Activated CD8-positive, alpha-beta memory T cell treated with anti-CD3 and anti-CD28 coated beads, Interleukin-2, amount 50 U/mL, for 4 hours (primary cell): ENCODE measurements around the gene IGFN1.
"Not testable (repeated sequence)": the region's sequence is repeated elsewhere in the genome, so short reads cannot be mapped to it uniquely, and the experiment has no call there.

Experiments used
- DNase-seq: peaks from one replicate; pipeline ENCODE4 v3.0.0-alpha.2; 2020

IGFN1 gene

DNA sequence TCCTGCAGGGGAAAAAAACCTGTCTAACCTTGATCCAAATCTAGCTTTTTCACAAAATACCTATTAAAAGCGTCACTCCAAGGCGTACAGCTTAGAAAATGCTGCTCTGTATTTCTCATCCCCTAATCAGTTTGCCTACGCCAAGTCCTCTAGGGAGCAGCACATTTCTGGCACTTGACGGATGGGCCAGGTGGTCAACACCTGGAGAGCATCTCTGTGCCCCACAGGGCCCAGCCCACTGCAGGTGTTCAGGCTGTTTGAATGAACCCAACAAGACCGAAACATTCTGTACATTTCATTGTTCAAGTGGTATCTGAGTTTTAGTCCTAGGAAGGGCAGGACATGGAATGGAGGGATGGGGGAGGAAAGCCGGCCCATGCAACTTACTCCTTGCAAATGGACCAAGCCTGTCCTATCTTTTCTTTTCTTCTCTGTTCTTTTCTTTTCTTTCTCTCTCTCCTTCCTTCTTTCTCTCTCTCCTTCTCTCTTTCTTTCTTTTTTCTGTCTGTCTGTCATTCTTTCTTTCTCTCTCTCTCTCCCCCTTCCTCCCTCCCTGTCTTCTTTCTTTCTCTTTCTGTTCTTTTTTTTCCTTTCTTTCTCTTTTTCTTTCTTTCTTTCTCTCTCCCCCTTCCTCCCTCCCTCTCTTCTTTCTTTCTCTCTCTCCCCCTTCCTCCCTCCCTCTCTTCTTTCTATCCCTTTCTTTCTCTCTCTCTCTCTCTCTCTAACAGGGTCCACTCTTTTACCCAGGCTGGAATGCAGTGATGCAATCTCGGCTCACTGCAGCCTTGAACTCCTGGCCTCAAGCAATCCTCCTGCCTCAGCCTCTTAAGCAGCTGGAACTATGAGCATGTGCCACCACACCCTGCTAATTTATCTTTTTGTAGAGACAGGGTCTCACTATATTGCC, 29.1 kb downstream of the IGFN1 start:
- no peak for DNase-seq

DNA sequence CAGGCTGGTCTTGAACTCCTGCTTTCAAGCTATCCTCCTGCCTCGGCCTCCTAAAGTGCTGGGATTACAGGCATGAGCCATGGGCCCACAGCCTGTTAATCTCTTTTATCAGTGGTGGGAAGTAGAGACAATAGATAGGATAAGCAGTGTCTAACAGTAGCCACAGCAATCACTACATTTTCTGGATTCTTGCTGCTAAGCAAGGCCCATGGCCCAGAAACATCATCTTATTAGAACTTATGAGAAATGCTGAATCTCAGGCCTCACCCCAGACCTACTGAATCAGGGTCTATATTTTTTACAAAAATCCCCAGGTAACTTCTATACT, 29.7 kb downstream of the IGFN1 start:
- DNase-seq, result no peak

DNA sequence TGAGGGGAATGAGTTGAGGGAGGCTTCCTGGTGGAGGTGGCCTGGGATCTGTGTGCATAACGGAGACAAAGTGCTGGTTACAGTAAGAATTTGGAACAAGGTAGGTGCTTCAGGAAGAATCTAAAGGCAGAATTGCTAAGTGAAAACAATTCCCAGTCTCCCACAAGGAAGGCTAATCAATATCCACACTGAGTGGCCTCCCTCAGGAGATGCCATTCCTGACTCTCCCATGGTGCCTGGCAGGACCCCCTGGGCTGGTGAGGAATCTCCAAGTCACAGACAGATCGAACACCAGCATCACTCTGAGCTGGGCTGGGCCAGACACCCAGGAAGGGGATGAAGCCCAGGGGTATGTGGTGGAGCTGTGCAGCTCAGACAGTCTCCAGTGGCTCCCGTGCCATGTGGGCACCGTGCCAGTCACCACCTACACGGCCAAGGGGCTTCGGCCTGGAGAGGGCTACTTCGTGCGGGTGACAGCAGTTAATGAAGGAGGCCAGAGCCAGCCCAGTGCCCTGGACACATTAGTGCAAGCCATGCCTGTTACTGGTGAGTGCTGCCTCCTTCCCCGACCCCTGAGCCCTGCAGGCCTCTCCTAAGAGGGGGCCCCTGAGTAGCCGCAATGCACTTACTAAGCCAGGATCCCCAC, 30.7 kb downstream of the IGFN1 start:
- no peak for DNase-seq

DNA sequence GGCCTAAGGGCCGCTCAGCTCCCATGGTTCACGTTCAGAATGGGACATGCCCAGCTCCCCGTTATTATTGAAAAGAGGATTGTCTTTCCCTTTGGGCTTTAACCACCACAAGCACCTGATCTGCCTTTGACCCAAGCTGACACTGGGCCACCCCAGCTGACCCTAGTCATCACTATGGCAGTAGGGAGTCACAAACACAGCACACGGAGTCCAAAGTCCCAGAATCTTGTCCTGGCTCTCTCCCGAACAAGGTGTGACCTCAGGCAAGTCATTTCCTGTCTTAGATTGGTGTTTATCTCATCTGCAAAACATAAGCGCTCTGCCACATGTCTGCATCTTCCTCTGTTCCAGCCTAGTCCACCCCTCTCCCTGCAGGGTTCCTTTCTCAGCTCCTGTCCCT, 31.5 kb downstream of the IGFN1 start:
- DNase-seq, result no peak

DNA sequence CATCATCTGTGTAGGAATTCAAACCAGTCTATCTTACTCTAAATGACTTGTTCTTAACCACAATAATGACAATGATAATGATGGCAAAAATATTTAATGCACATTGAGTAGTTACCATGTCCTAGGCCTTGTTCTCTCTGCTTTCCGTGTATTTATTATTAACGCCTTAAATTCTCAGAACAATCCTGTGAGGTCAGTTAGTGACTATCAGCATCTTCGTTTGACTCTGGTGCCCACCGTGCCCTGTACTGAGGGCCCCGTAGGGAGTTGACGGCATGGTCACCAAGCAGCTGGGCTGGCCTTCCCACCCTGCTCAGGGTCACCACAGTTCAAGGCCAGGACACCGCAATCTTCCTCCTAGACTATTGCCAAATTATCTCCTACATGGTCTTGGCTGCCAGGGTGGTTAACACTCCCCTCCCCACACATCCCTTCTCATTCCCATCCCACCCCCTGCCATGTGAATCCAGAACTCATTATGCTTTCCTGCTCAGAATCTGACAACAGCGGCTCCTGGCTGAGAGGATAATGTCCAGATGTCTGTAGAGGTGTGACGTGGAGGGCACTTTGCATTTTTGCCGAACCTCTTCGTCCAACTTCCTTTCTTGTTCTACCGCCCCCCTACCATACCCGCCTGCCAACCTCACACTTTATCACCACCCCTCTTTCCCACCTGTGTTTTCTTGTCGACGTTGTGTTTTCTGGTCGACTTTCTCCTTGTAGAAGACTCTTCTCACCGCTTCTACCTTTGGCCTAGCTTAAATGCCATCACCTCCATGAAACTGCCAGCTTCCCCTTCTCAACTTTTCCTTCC, 33.4 kb downstream of the IGFN1 start:
- no peak for DNase-seq

DNA sequence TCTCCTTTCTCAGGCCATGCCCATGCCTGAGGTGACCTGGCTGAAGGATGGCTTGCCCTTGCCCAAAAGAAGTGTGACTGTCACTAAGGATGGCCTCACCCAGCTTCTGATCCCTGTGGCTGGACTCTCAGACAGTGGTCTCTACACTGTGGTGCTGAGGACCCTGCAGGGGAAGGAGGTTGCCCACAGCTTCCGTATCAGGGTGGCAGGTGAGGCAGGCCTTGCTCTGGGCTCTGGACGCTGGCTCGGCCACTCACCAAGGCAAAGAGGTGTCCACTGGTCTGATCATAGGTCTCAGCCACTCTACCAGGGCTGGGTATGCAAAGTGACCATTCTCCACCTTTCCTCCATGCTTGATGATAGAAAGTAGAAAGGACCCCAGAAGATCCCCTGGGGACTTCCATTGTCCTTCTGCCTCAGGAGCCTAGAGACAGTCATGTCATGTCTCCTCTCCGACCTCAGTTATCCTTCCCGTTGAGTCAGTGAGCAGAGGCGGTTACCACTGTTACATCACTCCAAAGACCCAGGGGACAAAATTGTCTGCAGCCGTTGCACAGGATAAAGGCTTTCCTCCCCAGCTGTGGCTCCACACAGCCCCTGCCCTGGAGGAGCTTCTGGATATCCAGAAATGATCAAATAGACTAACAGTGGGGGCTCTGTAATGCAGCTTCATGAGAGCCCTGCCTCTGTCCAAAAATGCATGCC, 34.2 kb downstream of the IGFN1 start:
- no peak for DNase-seq

DNA sequence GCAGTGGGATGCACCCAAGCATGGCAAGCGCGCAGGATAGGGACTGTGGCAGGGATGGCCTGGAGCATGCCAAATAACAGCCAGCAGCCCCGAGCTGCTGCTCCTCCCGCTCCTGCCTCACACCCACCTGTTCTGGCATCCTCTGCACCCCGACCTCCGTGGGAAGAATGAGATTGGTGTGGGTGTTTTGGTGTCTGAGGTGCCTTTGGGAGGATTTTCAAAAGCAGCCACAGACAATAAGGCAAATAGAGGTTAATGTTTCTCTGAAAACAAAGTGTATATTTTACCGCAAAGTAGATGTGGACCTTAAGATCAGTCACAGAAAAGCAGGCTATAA, 35.5 kb downstream of the IGFN1 start:
- DNase-seq, result no peak

DNA sequence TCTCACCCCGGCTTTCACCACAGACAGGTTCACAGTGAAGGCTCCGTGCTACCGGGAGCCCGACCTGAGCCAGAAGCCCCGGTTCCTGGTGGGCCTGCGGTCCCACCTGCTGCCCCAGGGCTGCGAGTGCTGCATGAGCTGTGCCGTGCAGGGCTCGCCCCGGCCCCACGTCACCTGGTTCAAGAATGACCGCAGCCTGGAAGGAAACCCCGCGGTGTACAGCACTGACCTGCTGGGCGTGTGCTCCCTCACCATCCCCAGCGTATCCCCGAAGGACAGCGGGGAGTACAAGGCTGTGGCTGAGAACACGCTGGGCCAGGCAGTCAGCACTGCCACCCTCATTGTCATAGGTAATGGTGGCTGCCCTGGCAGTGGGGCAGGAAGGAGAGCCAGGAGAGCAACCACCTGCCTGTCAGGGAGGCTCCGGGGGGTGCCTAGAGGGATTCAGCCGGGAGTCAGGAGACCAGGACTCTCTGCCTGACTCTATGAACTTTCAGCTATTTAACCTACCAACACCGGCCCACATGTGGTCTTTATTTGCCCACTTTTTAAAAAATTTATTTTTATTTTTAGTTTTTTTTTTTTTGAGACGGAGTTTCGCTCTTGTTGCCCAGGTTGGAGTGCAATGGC, 36.4 kb downstream of the IGFN1 start:
- DNase-seq, result no peak

DNA sequence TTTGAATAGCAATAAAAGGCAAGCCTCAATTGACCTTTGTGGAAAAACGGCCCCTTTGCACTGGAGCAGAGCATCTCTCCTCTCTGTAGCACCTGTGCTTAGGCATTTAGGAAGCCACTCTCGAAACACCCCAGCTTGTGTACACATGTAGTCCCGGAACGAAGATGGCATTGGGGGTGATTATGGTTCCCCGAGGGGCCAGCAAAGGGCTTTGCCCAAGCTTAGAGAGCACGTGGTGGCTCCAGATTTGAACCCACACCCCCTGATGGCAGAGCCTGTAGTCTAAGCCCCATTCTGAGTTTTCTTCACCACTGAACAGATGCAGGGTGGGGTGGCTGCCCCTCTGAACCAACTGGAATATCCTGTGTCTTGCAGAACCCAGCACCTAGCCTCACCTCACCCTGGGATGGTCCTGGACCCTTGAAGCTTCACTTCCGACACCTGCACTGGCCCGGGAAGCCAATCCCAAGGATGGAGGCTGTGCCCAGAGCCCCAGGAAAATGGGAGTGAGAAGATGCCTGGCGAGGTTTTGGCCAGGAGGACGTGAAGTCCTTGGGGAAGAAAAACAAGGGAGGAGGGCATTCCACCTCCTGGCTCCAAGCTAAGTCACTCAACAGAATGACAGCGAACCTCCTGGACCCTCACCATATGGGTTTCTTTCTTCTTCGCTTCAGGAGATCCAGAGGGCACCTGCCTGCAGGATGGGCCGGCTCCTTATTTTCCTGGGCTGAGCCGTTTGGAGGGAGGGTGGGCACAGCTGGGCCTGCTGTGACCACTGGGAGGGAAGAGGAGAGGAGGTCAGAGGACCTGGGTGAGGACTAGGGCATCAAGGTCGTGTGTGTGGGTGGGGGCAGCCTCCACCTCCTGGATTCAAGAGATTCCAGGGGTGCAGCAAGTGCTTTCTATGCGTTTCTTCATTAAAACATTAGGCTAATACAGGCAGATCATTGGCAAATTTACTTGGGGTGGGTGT, 37.7 kb downstream of the IGFN1 start:
- DNase-seq, result no peak

DNA sequence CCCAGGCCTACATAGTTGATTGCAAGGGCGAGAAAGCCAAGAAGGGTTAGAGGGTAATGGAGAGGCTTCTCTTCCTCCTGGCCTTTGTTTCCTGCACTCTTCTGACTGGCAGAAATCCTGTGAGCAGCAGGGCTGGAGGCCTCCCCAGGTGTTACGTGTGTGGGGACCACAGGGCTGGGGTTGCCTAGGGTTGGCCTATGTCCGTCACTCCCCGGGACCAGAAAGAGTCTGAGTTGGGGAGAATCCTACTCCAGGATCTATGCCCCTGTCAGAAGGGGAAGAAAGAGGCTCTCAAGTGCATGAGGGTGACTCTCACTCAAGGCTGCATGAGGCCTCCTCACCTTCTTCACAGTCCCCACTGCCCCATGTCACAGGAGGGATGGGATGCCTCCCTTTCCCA, 38.5 kb downstream of the IGFN1 start:
- DNase-seq, result no peak

DNA sequence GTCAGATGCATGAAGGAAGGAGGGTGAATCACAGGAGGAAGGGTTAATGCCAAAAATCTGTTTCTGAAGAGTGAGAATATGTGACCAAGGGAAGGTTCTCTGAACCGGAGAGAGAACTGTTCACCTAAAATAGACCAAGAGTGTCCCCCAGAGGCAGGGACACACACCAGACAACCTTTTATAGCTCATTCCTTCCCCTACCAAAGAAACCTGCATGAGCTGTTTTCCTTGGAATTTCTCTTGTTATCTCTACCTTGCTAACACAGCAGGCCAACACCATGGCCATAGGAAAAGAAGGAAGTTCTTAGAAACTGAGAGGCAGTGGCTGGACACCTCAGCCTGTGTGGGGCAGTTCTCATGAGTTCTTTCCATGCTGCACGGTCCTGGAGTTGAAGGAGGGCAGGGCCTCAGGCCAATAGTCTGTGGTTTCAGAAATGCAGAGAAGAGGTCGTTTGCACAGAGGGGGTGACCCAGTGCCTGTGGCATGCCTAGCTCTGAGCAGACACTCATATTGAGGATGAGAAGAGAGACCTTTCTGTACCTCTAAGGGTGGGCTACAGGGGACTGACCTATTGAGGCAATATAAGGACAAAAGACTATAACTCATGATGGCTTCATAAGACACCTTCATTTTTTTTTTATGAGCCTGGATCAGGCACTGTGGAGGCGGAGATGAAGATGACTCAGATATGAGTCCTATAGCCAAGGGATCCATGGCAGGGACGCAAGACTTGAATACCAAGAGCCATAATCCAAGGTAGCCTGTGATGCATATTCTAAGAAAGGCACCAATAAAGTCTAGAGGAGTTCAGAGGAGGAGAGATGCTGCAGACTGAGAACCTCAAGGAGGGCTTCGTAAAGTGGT, 39.4 kb downstream of the IGFN1 start:
- DNase-seq, result no peak

DNA sequence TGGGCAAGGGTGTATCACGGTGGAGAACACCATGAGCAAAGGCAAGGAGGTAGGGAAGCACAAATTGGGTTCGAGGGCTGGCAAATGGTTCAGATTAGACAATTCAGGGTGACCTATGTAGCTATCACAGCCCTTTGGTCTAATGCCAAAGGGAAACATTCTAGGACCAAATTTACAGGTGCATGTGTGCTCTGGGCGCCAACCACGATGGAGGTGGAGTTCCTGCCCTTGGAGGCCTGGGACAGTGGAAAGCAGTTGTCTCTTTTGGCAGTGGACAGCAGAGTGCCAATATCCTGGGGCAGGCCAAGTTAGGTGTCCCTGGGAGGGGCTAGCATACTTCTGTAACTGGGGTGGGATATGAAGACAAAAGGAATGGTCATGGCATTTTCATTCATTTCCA, 40.1 kb downstream of the IGFN1 start:
- no peak for DNase-seq

DNA sequence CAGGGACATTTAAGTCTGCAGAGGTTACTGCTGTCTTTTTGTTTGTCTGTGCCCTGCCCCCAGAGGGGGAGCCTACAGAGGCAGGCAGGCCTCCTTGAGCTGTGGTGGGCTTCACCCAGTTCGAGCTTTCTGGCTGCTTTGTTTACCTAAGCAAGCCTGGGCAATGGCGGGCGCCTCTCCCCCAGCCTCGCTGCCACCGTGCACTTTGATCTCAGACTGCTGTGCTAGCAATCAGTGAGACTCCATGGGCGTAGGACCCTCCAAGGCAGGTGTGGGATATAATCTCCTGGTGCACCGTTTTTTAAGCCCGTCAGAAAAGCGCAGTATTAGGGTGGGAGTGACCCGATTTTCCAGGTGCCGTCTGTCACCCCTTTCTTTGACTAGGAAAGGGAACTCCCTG, 49.0 kb downstream of the IGFN1 start:
- not testable (repeated sequence) for DNase-seq

DNA sequence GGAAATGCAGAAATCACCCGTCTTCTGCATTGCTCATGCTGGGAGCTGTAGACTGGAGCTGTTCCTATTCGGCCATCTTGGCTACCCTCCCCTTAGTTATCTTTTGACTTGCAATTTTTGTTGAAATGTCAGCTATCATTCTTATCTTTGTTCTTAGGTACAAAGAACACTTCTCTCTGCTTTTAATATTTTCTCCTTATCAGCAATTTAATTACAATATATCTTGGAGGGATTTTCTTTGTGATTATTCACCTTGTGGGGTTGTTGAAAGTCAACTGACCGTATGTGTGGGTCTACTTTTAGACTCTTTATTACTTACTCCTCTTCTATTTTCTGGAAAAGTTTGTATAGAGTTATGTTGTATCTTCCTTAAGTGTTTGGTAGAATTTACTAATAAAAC, 49.5 kb downstream of the IGFN1 start:
- no peak for DNase-seq

DNA sequence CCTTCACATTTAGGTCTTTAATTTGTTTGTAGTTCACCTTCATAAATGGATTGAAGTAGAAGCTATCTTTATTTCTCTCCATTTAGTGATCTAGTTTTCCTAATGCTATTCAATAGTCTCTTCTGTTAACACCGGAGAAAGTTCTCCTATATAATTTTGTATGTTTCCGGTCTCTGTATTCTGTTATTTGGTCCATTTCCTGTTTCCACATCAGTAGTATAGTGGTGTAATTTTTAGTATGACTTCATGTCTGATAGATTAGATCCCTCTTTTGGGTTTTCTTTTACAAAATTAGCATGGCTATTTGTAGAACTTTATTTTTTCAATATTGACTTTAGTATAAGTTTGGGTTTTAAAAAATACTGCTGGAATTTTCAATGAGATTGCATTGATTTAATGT, 51.1 kb downstream of the IGFN1 start:
- no peak for DNase-seq

DNA sequence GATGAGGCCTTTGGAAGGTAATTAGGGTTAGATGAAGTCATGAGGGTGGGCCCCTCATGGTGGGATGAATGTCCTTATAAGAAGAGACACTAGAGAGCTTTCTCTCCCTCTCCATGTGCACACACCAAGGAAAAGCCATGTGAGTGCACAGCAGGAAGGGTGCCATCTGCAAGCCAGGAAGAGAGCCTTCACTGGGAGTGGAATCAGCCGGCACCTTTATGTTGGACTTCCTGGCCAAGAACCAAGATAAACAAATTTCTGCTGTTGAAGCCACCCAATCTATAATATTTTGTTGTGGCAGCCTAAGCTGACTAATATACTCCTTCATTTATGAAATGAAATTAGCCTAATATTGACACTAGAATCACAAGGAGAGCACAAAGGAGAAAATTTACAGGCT, 54.5 kb downstream of the IGFN1 start:
- no peak for DNase-seq

DNA sequence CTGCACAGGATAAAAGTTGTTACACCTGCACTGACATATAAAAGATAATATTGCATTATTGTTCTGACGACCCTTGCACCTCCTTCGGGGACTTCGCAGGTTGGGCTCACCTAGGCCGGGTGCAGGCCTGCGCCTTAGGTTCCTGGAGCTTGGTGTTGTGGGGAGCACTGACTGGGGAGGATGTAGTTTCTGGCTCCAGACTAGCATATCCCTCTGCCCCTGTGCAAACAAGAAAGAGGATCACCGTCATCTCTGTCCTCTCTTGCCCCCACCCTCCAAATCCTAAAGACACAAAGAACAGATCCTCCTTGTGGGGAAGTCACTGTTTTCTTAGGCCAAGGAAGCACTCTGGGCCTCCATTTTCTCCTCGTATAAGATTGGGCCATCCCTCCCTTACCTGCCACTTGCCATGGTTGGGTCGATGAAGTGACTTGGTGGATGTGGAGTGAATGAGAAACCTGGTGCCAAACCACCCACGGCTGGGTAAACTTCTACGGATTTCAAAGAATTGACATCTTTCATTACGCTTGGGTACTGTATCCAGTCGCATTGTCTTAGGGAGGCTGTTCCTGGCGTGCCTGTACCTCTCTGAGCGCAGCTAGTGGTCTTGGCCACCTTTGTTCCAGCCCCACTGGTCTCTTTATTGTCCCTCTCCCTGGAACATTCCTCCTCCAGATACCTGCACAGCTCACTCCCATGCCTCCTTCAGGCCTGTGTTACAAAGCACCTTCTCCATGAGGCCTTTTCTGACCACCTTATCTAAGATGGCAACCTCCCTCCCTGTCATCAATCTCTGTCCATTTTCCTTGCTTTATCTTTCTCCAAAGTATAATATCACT, 58.3 kb downstream of the IGFN1 start:
- DNase-seq, result no peak

DNA sequence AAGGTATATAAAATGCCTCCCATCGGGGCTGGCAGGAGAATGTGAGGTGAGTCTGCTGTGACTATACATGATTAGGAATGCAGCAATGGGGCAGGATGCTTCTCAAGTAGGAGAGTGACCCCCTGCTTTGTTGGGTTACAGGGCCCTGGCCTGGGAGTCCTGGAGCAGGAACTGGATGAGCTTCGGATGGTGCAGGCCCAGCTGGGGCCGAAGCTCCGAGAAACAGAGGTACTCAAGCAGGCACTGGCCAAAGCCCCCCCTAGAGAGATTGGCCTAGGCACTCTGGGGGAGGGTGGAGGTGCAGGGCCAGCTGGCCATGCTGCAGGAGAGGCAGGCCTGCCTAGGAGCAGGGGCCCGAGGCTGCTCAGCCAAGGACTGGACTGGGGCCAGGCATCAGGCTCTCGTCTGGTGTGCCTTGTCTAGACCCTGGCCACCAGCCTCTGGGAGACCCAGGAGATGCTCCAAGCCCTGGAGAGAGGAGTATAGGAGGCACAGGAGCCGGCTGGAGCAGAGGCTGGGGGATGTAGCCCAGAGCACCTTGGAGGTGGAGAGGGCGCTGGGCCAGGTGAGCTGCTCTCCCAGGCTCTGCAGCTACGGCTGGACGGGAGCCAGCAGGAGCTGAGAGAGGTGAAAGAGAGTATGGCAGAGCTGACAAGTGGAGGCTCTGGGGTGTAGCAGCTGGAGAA, 59.8 kb downstream of the IGFN1 start:
- DNase-seq, result no peak

DNA sequence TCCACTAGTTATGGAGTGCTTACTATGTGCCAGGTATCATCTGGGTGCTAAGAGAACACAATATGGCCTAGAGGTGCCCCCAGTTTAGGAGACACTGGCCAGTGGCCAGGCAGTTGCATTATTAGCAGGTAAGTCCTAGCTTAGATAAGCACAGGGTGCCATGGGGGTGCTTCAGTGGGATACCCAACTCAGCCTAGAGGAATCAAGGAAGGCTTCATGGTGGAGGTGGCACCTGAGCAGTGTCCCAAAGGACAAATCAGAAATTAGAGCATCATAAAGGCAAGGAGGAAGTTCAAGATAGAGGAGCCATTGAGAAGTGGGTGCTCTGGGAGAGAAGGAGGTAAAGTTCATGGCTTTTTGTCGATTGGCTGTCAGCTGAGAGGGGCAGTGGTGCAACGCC, 60.8 kb downstream of the IGFN1 start:
- no peak for DNase-seq
